Effector memory CD4-positive, alpha-beta T cell (primary cell): ENCODE data around the gene STUB1.

Experiments used
- DNase-seq, 3 donors: peaks; one replicate each; pipeline ENCODE4 v3.0.0-alpha.2; 2020
- H3K27ac ChIP-seq: 2 replicates; pipeline ENCODE4 v1.7.0; 2013; ENCODE audit warnings: mild to moderate bottlenecking, low read length, moderate library complexity; ENCODE audit not compliant: insufficient read depth, poor library complexity, severe bottlenecking
- H3K27me3 ChIP-seq: replicated peaks from 2 replicates; pipeline ENCODE4 v1.7.0; 2013; ENCODE audit warnings: mild to moderate bottlenecking, low read length; ENCODE audit not compliant: insufficient read depth, control insufficient read depth, poor library complexity, severe bottlenecking
- H3K36me3 ChIP-seq: 2 replicates; pipeline ENCODE4 v1.7.0; 2013; ENCODE audit warnings: mild to moderate bottlenecking, low read length, moderate library complexity; ENCODE audit not compliant: control insufficient read depth, insufficient read depth
- H3K4me1 ChIP-seq: 2 replicates; pipeline ENCODE4 v1.7.0; 2013; ENCODE audit warnings: low read length, mild to moderate bottlenecking; ENCODE audit not compliant: control insufficient read depth, insufficient read depth, poor library complexity, severe bottlenecking
- H3K4me3 ChIP-seq: 2 replicates; pipeline ENCODE4 v1.7.0; 2013; ENCODE audit warnings: low read length, low read depth, mild to moderate bottlenecking; ENCODE audit not compliant: insufficient read depth, poor library complexity, severe bottlenecking
- H3K9me3 ChIP-seq: 2 replicates; pipeline ENCODE4 v1.7.0; 2013; ENCODE audit warnings: mild to moderate bottlenecking, low read length, moderate library complexity; ENCODE audit not compliant: control insufficient read depth

STUB1 gene

GRCh38 chr16:672851-673250, 7.4 kb upstream of the STUB1 start:
- no peaks in the 10 kb centered on the region for H3K27me3 ChIP-seq
- H3K4me1 ChIP-seq = peaks cover 25% of the 10 kb centered on the region
- peaks cover 48% of the 10 kb centered on the region for H3K36me3 ChIP-seq
- H3K27ac ChIP-seq = no peak overlapping the region
- no peak for DNase-seq
- no peaks in the 10 kb centered on the region for H3K9me3 ChIP-seq
- H3K4me3 ChIP-seq = no peak overlapping the region

DNA sequence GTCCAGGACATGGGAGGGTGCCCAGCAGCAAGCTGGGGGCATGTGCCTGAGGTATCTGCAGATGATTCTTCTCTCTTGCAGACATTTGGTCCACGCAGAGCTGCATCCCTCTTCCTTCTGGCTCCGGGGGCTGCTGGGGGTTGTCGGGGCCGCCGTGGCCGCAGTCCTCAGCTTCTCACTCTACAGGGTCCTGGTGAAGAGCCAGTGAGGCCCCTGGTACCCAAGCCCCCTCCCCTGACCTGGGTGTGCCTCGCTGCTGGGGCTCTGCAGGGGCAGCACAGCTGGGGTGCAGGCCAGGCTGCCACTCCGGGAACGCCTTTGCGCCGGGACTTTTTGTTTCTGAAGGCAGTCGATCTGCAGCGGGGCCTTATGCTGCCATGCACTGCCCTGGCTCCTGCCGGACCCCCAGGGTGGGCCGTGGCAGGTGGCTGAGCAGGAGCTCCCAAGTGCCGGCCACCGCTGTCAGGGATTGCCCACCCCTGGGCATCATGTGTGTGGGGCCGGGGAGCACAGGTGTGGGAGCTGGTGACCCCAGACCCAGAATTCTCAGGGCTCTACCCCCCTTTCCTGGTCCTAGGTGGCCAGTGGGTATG, 6.7 kb upstream of the STUB1 start:
- no peak for DNase-seq
- Histone ChIP-seq H3K4me3 (no peak overlapping the region), H3K4me1 (peaks cover 21% of the 10 kb centered on the region), H3K9me3 (no peaks in the 10 kb centered on the region), H3K36me3 (peaks cover 48% of the 10 kb centered on the region), H3K27me3 (no peaks in the 10 kb centered on the region), H3K27ac (no peak overlapping the region)

DNA sequence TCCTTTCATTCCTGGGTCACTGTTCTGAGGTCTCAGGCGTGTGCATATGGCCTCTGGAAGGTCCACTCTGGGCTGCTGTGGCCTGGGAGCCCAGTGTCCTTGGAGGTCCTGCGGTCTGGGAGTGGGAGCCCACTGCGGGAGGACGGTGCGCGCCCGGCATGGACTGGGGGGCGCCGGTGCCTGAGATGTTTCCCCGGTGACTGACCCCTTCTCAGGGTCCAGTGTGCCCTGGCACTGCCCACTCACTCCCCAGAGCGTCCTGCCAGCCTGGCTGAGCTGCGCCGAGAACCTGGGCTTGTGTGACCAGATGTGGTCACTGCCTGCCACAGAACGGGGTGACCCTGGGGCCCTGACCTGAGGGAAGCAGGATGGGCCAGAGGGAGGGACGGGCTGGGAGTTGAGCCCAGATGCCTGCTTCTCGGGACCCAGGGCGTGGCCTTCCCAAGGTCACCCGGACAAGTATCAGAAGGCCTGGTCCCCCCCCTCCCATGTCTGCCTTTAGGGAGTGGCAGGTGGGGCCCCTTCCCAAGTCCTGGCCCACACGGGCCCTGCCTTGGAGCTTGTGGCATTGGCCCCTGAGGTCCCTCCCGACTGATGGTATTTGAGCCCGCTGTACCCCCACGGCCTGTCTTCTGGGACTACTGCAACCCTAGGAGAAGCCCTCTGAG, 5.9 kb upstream of the STUB1 start:
- Histone ChIP-seq H3K4me1 (peaks cover 24% of the 10 kb centered on the region), H3K36me3 (peaks cover 45% of the 10 kb centered on the region), H3K27ac (no peak overlapping the region)

DNA sequence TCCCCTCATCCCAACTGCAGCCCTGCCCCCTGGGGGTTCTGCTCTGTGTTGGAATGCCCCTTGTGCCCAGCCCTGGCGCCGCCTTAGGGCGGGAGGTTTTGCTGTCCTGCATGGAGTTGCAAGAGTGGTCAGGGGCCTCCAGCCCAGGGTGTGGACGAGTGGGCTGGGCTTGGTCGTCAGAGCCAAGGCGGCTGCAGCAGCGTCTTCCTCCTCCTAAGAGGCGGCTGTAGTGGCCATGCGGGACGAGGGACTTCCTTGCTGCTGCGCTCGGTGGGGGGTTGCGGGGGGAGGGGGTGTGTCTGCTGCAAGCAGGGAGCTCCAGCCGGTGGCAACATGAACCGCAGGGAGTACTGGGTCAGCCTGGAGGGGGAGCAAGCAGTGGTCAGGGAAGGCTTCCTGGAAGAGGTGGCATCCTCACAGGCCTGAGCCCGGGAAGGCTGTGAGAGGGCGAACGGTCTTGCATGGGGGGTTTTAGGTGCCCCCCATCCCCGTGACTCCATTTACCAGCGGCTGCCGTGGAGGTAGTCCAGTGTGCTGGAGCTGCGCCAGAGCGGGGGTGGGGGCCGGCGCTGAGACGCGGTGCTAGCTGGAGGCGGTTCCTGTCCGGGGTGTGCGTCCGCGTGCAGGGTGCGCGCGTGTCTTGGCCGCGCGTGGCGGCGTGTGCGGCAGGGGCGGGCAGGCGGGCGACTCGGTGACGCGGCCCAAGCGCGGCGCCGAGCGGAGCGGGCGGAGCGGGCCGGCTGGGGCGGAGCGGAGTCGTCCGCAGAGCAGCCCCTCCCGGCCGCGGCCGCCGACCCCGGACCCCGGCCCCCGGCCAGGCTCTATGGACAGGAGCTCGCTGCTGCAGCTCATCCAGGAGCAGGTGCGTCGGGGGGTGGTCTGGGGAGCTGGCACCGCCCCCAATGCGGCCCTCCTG, 5.0 kb upstream of the STUB1 start, which contains the start of gene RHBDL1:
Gene RHBDL1, plus strand, starts transcription at position 704 of the 916 bp plus-strand sequence. Its CDS starts 120 bp downstream, at position 824.
- Histone ChIP-seq H3K4me3 (no peak within 1 kb of the TSS), H3K4me1 (peaks cover 27% of the 10 kb centered on the region), H3K27me3 (no peaks in the 10 kb centered on the region), H3K36me3 (peaks cover 37% of the 10 kb centered on the region), H3K27ac (no peak within 1 kb of the TSS), H3K9me3 (no peaks in the 10 kb centered on the region)
- DNase-seq = no peak

More for the DNA sequence above, 5.9 kb upstream of the STUB1 start:
- Histone ChIP-seq H3K9me3 (no peaks in the 10 kb centered on the region), H3K4me3 (no peak overlapping the region), H3K27me3 (no peaks in the 10 kb centered on the region)
- no peak for DNase-seq

GRCh38 chr16:675884-676564, 4.2 kb upstream of the STUB1 start:
- no peak overlapping the region for H3K4me3 ChIP-seq
- DNase-seq = no peak

GRCh38 chr16:676565-676902, 3.7 kb upstream of the STUB1 start:
- H3K4me3 ChIP-seq = no peak overlapping the region
- no peak overlapping the region for H3K27ac ChIP-seq
- H3K4me1 ChIP-seq = peaks cover 35% of the 10 kb centered on the region
- H3K9me3 ChIP-seq = no peaks in the 10 kb centered on the region
- H3K27me3 ChIP-seq = no peaks in the 10 kb centered on the region
- no peak for DNase-seq
- H3K36me3 ChIP-seq = peaks cover 26% of the 10 kb centered on the region

More at GRCh38 chr16:675884-676564, 4.2 kb upstream of the STUB1 start:
- peaks cover 29% of the 10 kb centered on the region for H3K36me3 ChIP-seq
- no peak overlapping the region for H3K27ac ChIP-seq
- no peaks in the 10 kb centered on the region for H3K9me3 ChIP-seq
- H3K4me1 ChIP-seq = peaks cover 31% of the 10 kb centered on the region
- no peaks in the 10 kb centered on the region for H3K27me3 ChIP-seq

DNA sequence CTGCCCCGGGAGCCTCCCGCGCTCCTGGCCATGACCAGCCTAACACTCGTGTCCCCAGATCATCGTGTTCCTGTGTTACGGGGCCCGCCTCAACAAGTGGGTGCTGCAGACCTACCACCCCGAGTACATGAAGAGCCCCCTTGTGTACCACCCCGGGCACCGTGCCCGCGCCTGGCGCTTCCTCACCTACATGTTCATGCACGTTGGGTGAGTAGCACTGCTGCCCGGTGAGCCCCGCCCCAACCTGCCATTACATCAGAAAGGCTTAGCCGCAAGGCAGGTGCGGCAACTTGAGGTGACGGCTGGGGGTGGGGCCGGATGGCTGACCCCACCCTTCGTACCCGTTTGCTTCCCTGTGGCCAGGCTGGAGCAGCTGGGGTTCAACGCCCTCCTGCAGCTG, 3.3 kb upstream of the STUB1 start:
- no peak overlapping the region for H3K27ac ChIP-seq
- H3K4me1 ChIP-seq = peaks cover 35% of the 10 kb centered on the region
- no peaks in the 10 kb centered on the region for H3K9me3 ChIP-seq
- peaks cover 26% of the 10 kb centered on the region for H3K36me3 ChIP-seq
- H3K27me3 ChIP-seq = no peaks in the 10 kb centered on the region
- peak in 2 of 3 donors; percentile 28 to 40 for DNase-seq
- H3K4me3 ChIP-seq = no peak overlapping the region

- Histone ChIP-seq H3K27ac (no peak overlapping the region), H3K4me1 (peaks cover 35% of the 10 kb centered on the region), H3K4me3 (no peak overlapping the region)
Observed at GRCh38 chr16:677316-678190, 2.7 kb upstream of the STUB1 start.

GRCh38 chr16:678209-678857, 1.9 kb upstream of the STUB1 start:
- H3K4me1 ChIP-seq = peaks cover 42% of the 10 kb centered on the region
- H3K4me3 ChIP-seq = no peak overlapping the region
- no peak overlapping the region for H3K27ac ChIP-seq
- DNase-seq = no peak
- no peaks in the 10 kb centered on the region for H3K27me3 ChIP-seq
- H3K9me3 ChIP-seq = no peaks in the 10 kb centered on the region
- peaks cover 16% of the 10 kb centered on the region for H3K36me3 ChIP-seq

More at GRCh38 chr16:677316-678190, 2.7 kb upstream of the STUB1 start:
- Histone ChIP-seq H3K36me3 (peaks cover 23% of the 10 kb centered on the region), H3K9me3 (no peaks in the 10 kb centered on the region), H3K27me3 (no peaks in the 10 kb centered on the region)
- DNase-seq = no peak
